MM.1S (cell line): ENCODE data around the gene GRAMD1B.

ENCODE experiments used
- CTCF ChIP-seq: fragments of 300-600 bp; sonication (generic); IDR thresholded peaks from 2 replicates; pipeline ENCODE4 v1.5.1; 2016; ENCODE audit warnings: antibody characterized with exemption, low read length, mixed read lengths
- EZH2phosphoT487 ChIP-seq: fragments of 300-600 bp; sonication (generic); IDR thresholded peaks from 2 replicates; pipeline ENCODE4 v1.6.1; 2018; ENCODE audit warnings: antibody characterized with exemption, low read length

- TF ChIP-seq CTCF: no peak
- TF ChIP-seq EZH2phosphoT487: no peak
These were observed 16.4 kb upstream of the GRAMD1B start for GRCh38 chr11:123413636-123414035.
